Psoas muscle (tissue), 8 donors: ENCODE measurements around the gene APAF1. TPM values are rescaled to one million over a fixed set of nuclear protein-coding genes. Genes with fewer than 3 reads are reported as not detected.
A peak's percentile ranks its signal among the peaks of the same experiment; 100 is the strongest.

ENCODE experiments used
- ATAC-seq, 4 donors: fragments of 200-7000 bp; cut with Tn5 transposase; one replicate each; pipeline ENCODE4 v1.9.1; 2020; ENCODE audit warnings: moderate library complexity in 3 of 4, mild to moderate bottlenecking in 2 of 4
- DNase-seq, 2 donors: peaks; one replicate each; pipeline ENCODE4 v3.0.0-alpha.2; 2020
- H3K27ac ChIP-seq: fragments of 200-600 bp; one replicate; pipeline ENCODE4 v1.8.0; 2022
- H3K27me3 ChIP-seq, 3 donors: fragments of 200-600 bp in 1 of 3; one replicate each; pipeline versions ENCODE4 v1.6.1 to v1.8.0; 2013 to 2022; ENCODE audit warnings: low read length in 2 of 3, mild to moderate bottlenecking in 2 of 3, moderate library complexity in 1 of 3; ENCODE audit not compliant: insufficient read depth in 3 of 3
- H3K36me3 ChIP-seq, 2 donors: fragments of 200-600 bp in 1 of 2; one replicate each; pipeline versions ENCODE4 v1.6.1 to v1.8.0; 2013 to 2022; ENCODE audit warnings: low read depth in 1 of 2, mild to moderate bottlenecking in 1 of 2, moderate library complexity in 1 of 2; ENCODE audit not compliant: insufficient read depth in 1 of 2
- H3K4me1 ChIP-seq: fragments of 200-600 bp; one replicate; pipeline ENCODE4 v1.8.0; 2022
- H3K4me3 ChIP-seq: fragments of 200-600 bp; one replicate; pipeline ENCODE4 v1.8.0; 2022; ENCODE audit warnings: mild to moderate bottlenecking
- H3K9me3 ChIP-seq: fragments of 200-600 bp; one replicate; pipeline ENCODE4 v1.8.0; 2022
- WGBS, 3 donors: extraction: QIAGEN DNeasy Blood & Tissue Kit; methylation state at CpG; one replicate each; pipeline versions ENCODE4 v1.1.6 to v1.1.7; 2013; 5-methylcytosine and 5-hydroxymethylcytosine counted together
- intact Hi-C, 2 donors: fragments of 100-400 bp; cut with DNase I; formaldehyde crosslinking; loops; one replicate each; pipeline versions ENCODE4 v1.11.0 to v1.14.2; 2022
- polyA plus RNA-seq, 3 donors: library from polyadenylated mRNA; stranded (reverse); fragments of 200-250 nt; gene quantifications; one replicate each; pipeline ENCODE4 v1.2.3, GENCODE V29; 2013
- total RNA-seq, 4 donors: library from RNA; stranded (reverse); fragmentation: NEBNext Ultra II Directional in 2 of 4; extraction: Animal tissue kit (Norgen Biotek cat#: 25700) in 2 of 4; gene quantifications; one replicate each; pipeline versions ENCODE4 v1.2.1 to v1.2.4, GENCODE V29; 2021 to 2023
- TF ChIP-seq, protein P1 (sequence below): fragments of 200-600 bp; IDR thresholded peaks from one replicate; pipeline ENCODE4 v1.8.0; 2022; ENCODE audit warnings: antibody characterized with exemption
- donor health status: healthy with polysubstance abuse.
- donor health status: DM: no; HTN: no; CAD: no; lungs with moderate emphysema.
- donor health status: Bipolar disorder and iron deficiency.
- donor health status: healthy.
- donor health status: DM: yes; HTN: yes; CAD: no.
- donor health status: DM: no; HTN: no; CAD: no.
- donor health status: DM: no; HTN: no; CAD: no.
- donor health status: DM: yes; HTN: yes; CAD: no.

Gene APAF1
- total and polyA plus RNA-seq, 7 donors: 2.0 to 10.2 (median 4.3) TPM

DNA sequence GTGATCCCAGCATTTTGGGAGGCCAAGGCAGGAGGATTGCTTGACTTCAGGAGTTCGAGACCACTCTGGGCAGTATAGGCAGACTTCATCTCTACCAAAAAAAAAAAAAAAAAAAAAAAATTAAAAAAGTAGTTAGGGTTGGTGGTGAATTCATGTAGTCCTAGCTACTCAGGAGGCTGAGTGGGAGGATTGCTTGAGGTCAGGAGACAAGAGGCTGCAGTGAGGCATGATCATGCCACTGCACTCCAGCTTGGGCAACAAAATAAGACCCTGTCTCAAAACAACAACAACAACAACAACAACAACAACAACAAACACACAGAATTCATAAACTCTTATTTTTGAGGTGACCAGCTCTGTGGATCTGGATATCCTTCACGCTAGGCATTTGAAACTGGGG is 34.5 kb upstream of the APAF1 start:
- Histone ChIP-seq H3K27me3 (no peaks in the 10 kb centered on the region), H3K9me3 (no peaks in the 10 kb centered on the region), H3K4me3 (no peak overlapping the region), H3K4me1 (no peaks in the 10 kb centered on the region), H3K27ac (no peak overlapping the region), H3K36me3 (no peaks in the 10 kb centered on the region)
- DNase-seq (no peak), ATAC-seq (no peak)
- TF ChIP-seq, protein P1, sequence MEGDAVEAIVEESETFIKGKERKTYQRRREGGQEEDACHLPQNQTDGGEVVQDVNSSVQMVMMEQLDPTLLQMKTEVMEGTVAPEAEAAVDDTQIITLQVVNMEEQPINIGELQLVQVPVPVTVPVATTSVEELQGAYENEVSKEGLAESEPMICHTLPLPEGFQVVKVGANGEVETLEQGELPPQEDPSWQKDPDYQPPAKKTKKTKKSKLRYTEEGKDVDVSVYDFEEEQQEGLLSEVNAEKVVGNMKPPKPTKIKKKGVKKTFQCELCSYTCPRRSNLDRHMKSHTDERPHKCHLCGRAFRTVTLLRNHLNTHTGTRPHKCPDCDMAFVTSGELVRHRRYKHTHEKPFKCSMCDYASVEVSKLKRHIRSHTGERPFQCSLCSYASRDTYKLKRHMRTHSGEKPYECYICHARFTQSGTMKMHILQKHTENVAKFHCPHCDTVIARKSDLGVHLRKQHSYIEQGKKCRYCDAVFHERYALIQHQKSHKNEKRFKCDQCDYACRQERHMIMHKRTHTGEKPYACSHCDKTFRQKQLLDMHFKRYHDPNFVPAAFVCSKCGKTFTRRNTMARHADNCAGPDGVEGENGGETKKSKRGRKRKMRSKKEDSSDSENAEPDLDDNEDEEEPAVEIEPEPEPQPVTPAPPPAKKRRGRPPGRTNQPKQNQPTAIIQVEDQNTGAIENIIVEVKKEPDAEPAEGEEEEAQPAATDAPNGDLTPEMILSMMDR: no peak
- 92 to 100% (median 96%) methylated on average over 2 of the region's 2 CpGs for WGBS, 3 donors
- intact Hi-C loops: no loop called here

DNA sequence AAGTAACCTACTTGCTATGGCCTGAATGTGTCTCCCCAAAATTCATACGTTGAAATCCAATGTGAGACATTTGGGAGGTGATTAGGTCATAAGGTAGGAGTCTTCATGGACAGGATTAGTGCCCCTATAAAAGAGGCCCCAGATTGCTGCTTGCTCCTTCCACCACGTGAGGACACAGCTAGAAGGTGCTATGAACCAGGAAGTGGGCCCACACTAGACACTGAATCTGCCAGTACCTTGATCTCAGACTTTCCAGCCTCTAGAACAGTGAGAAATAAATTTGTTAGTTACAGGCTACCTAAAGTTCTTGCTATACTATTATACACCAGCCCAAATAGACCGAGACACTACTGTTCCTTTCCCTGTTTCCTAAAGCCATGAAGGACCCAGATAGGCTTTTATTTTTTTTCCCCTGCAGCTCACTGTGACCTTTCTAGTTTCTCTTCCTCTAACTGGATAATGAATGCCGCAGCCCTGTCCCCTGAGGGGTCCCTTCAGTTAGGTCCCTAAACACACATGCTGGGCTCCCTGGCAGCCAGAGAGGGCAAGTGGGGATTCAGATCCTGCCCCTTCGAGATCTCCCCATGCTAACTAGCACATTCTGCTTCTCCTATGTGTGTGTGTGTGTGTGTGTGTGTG is 32.3 kb upstream of the APAF1 start:
- TF ChIP-seq, protein P1: no peak
- intact Hi-C loops: no loop called here
- ATAC-seq: no peak
- H3K9me3 ChIP-seq: no peaks in the 10 kb centered on the region
- no peak for DNase-seq
- H3K4me3 ChIP-seq: no peak overlapping the region
- no peak overlapping the region for H3K27ac ChIP-seq
- no peaks in the 10 kb centered on the region for H3K36me3 ChIP-seq
- no peaks in the 10 kb centered on the region for H3K4me1 ChIP-seq
- 71 to 75% (median 72%) methylated on average over 5 of the region's 5 CpGs for WGBS, 3 donors
- H3K27me3 ChIP-seq: no peaks in the 10 kb centered on the region

DNA sequence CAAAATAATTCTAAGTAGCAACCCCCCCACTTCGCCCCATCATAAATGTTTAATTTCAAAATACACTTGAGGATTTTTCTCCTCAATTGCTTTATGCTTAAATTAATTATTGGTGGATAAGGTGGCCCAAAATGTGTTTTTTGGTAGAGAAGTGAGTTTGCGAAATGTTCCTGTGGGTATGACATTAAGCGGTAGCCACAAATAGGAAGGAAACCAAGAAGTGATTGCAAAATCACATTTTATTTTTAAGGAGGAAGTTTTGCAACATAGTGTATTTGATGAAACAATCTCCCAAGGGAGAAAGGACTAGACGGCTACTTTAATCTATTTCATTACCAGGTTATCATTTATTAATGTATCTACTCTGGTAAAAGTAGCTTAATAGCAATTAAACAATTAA is 26.1 kb upstream of the APAF1 start:
- DNase-seq (no peak), ATAC-seq (peak in 2 of 4 donors; percentile 47 to 72)
- Histone ChIP-seq H3K27ac (no peak overlapping the region), H3K9me3 (no peaks in the 10 kb centered on the region), H3K36me3 (no peaks in the 10 kb centered on the region), H3K27me3 (no peaks in the 10 kb centered on the region), H3K4me1 (peaks cover 8% of the 10 kb centered on the region), H3K4me3 (no peak overlapping the region)
- WGBS, 3 donors: 57 to 64% (median 61%) methylated on average over 4 of the region's 4 CpGs
- intact Hi-C loops: no loop called here
- TF ChIP-seq, protein P1: no peak

DNA sequence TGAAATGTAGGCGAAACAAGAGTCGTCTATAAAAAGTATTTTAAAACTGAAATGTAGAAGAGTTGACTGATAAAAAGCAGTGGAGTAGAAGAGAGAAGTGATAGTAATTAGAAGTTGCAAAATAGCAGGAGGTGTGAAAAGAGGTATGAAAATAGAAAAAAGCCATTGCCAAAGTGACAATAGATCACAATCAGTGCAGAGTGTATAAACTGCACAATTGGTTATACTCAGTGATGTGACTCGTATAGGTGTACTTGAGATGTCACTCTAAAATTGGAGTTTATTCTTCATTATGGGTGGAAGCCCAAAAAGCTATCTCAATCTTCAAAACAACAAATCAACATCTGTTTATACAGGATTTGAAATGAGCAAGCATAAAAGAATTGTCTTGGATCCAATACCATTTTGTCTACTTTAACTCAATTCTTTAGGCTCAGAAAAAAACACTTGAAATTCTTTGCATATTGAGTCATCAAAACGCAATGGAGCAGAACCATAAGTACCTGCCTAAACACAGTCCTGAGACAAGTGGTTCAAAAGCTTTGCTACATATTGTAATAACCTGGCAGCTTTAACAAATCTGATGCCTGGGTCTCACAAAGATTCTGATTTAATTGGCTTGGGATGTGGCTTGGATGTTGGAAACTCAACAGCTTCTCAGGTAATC is 9.3 kb upstream of the APAF1 start:
- 83 to 87% (median 86%) methylated on average over 4 of the region's 4 CpGs for WGBS, 3 donors
- no peak overlapping the region for H3K4me3 ChIP-seq
- DNase-seq (no peak), ATAC-seq (no peak)
- intact Hi-C loops: no loop called here
- no peak overlapping the region for H3K27ac ChIP-seq
- H3K9me3 ChIP-seq: no peaks in the 10 kb centered on the region
- H3K4me1 ChIP-seq: no peaks in the 10 kb centered on the region
- TF ChIP-seq, protein P1: no peak
- H3K36me3 ChIP-seq: no peaks in the 10 kb centered on the region
- no peaks in the 10 kb centered on the region for H3K27me3 ChIP-seq
